GM23338 (cell line): ENCODE data around the gene SYNCRIP.

Source experiments
- CREB1 ChIP-seq: fragments of 250-450 bp; sonication (Bioruptor Pico); IDR thresholded peaks from 2 replicates; pipeline ENCODE4 v1.5.0; 2020; ENCODE audit warnings: low read depth, mild to moderate bottlenecking, moderate library complexity
- ETS1 ChIP-seq: IDR thresholded peaks from 2 replicates; pipeline ENCODE4 v1.6.1; 2016; ENCODE audit warnings: antibody characterized with exemption
- EZH2 ChIP-seq: fragments of 200-600 bp; sonication (generic); IDR thresholded peaks from one replicate; pipeline ENCODE4 v1.8.0; 2017; ENCODE audit warnings: antibody characterized with exemption, mild to moderate bottlenecking, low read depth; ENCODE audit not compliant: unreplicated experiment
- EZH2phosphoT487 ChIP-seq: fragments of 200-600 bp; sonication (generic); IDR thresholded peaks from one replicate; pipeline ENCODE4 v1.8.1; 2018; ENCODE audit warnings: antibody characterized with exemption; ENCODE audit not compliant: unreplicated experiment
- JUNB ChIP-seq: IDR thresholded peaks from one replicate; pipeline ENCODE4 v1.6.1; 2016; ENCODE audit warnings: antibody characterized with exemption; ENCODE audit not compliant: unreplicated experiment
- NANOG ChIP-seq: IDR thresholded peaks from 2 replicates; pipeline ENCODE4 v1.6.1; 2016; ENCODE audit warnings: antibody characterized with exemption, borderline replicate concordance
- POLR2AphosphoS5 ChIP-seq: IDR thresholded peaks from 2 replicates; pipeline ENCODE4 v1.6.1; 2016; ENCODE audit warnings: antibody characterized with exemption, low read depth
- STAT1 ChIP-seq: IDR thresholded peaks from one replicate; pipeline ENCODE4 v1.6.1; 2016; ENCODE audit warnings: antibody characterized with exemption; ENCODE audit not compliant: unreplicated experiment
- ZNF114 ChIP-seq: fragments of 250-450 bp; sonication (Bioruptor Pico); IDR thresholded peaks from 2 replicates; pipeline ENCODE4 v1.5.0; 2020; ENCODE audit warnings: mild to moderate bottlenecking, moderate library complexity
- ZNF331 ChIP-seq: fragments of 250-450 bp; sonication (Bioruptor Pico); IDR thresholded peaks from 2 replicates; pipeline ENCODE4 v1.5.0; 2020; ENCODE audit warnings: low read depth, mild to moderate bottlenecking, moderate library complexity
- TF ChIP-seq, protein P1 (sequence below), 2 experiments: fragments of 200-600 bp in 1 of 2; sonication (generic) in 1 of 2; conservative IDR thresholded peaks; 2 replicates each; pipeline versions ENCODE4 v1.5.1 to v1.6.1; 2016 to 2017; ENCODE audit warnings: antibody characterized with exemption in 2 of 2, low read depth in 2 of 2, mild to moderate bottlenecking in 2 of 2, moderate library complexity in 1 of 2
- TF ChIP-seq, protein P2 (sequence below): IDR thresholded peaks from one replicate; pipeline ENCODE4 v1.6.1; 2018; ENCODE audit warnings: antibody characterized with exemption; ENCODE audit not compliant: unreplicated experiment

DNA sequence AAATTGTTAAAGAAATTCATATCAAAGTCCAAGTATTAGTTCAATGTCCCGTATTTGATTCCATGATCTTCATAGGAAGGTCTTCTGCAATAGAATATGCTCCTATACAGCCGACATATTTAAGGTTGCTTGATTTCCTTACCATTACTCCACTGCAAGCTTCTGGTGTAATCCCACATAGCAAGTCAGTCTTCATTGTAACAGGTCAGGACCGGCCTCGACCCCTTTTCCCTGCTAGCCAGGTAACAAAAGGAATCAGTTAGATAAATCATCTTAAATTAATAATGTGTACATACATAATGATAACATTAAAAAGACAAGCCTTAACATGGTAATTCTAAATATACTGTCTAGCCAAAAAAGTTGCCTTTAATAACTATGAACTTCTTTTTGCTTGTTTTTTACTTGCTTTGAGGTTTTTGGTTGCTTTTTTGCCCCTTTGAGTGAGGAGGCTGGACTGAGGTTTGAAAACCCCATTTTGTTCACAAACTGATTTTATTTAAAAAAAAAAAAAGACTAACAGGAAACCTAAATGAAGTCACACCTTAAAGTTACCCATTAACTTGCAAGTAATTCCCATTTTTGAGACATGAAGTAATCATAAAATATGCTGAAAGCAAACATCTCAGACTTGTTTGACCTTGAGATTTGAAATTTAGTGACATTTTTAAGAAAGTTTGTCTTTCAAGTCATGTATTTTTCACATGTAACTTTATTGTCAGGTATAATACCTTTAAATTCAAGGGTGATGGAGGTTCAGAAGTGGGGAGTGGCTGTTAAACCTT, 29.8 kb downstream of the SYNCRIP start:
- TF ChIP-seq JUNB (no peak), EZH2 (no peak), POLR2AphosphoS5 (no peak), CREB1 (CRISPR knock-in tag) (no peak), EZH2phosphoT487 (no peak), STAT1 (no peak), ZNF331 (CRISPR knock-in tag) (no peak), ETS1 (no peak), ZNF114 (CRISPR knock-in tag) (no peak), NANOG (no peak)
- TF ChIP-seq, protein P1, sequence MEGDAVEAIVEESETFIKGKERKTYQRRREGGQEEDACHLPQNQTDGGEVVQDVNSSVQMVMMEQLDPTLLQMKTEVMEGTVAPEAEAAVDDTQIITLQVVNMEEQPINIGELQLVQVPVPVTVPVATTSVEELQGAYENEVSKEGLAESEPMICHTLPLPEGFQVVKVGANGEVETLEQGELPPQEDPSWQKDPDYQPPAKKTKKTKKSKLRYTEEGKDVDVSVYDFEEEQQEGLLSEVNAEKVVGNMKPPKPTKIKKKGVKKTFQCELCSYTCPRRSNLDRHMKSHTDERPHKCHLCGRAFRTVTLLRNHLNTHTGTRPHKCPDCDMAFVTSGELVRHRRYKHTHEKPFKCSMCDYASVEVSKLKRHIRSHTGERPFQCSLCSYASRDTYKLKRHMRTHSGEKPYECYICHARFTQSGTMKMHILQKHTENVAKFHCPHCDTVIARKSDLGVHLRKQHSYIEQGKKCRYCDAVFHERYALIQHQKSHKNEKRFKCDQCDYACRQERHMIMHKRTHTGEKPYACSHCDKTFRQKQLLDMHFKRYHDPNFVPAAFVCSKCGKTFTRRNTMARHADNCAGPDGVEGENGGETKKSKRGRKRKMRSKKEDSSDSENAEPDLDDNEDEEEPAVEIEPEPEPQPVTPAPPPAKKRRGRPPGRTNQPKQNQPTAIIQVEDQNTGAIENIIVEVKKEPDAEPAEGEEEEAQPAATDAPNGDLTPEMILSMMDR (conservative IDR thresholded peaks at IDR 0.05; ENCODE audit: low read depth in 2 of 2): no peak
- TF ChIP-seq, protein P2, sequence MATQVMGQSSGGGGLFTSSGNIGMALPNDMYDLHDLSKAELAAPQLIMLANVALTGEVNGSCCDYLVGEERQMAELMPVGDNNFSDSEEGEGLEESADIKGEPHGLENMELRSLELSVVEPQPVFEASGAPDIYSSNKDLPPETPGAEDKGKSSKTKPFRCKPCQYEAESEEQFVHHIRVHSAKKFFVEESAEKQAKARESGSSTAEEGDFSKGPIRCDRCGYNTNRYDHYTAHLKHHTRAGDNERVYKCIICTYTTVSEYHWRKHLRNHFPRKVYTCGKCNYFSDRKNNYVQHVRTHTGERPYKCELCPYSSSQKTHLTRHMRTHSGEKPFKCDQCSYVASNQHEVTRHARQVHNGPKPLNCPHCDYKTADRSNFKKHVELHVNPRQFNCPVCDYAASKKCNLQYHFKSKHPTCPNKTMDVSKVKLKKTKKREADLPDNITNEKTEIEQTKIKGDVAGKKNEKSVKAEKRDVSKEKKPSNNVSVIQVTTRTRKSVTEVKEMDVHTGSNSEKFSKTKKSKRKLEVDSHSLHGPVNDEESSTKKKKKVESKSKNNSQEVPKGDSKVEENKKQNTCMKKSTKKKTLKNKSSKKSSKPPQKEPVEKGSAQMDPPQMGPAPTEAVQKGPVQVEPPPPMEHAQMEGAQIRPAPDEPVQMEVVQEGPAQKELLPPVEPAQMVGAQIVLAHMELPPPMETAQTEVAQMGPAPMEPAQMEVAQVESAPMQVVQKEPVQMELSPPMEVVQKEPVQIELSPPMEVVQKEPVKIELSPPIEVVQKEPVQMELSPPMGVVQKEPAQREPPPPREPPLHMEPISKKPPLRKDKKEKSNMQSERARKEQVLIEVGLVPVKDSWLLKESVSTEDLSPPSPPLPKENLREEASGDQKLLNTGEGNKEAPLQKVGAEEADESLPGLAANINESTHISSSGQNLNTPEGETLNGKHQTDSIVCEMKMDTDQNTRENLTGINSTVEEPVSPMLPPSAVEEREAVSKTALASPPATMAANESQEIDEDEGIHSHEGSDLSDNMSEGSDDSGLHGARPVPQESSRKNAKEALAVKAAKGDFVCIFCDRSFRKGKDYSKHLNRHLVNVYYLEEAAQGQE: no peak
